HL-60 (cell line): ENCODE results near the gene DOCK7.
A peak's percentile ranks its signal among the peaks of the same experiment; 100 is the strongest.
"Not testable (repeated sequence)": the region's sequence is repeated elsewhere in the genome, so short reads cannot be mapped to it uniquely, and the experiment has no call there.

Source experiments
- DNase-seq, 2 experiments: peaks; one replicate each; pipeline ENCODE4 v3.0.0-alpha.2; 2010 to 2020; ENCODE audit warnings: low read depth in 1 of 2, low spot score in 1 of 2
- H3K27ac ChIP-seq: fragments of 250-450 bp; sonication (Bioruptor Pico); replicated peaks from 2 replicates; pipeline ENCODE4 v1.5.1; 2020; ENCODE audit warnings: mild to moderate bottlenecking, moderate library complexity
- H3K27me3 ChIP-seq: fragments of 250-450 bp; sonication (Bioruptor Pico); 2 replicates; pipeline ENCODE4 v1.5.1; 2021; ENCODE audit warnings: mild to moderate bottlenecking, moderate library complexity; ENCODE audit not compliant: insufficient read depth, poor library complexity, severe bottlenecking
- H3K4me3 ChIP-seq: replicated peaks from 2 replicates; pipeline ENCODE4 v1.5.1; 2011; ENCODE audit warnings: mild to moderate bottlenecking, control low read depth, low read length; ENCODE audit not compliant: insufficient read depth
- CTCF ChIP-seq: IDR thresholded peaks from one replicate; pipeline ENCODE4 v1.5.1; 2011; ENCODE audit warnings: low read length, control low read depth, inconsistent platforms; ENCODE audit not compliant: insufficient read depth
- GABPA ChIP-seq: IDR thresholded peaks from 2 replicates; pipeline ENCODE4 v1.6.1; 2012; ENCODE audit warnings: low read depth
- POLR2AphosphoS5 ChIP-seq: IDR thresholded peaks from 2 replicates; pipeline ENCODE4 v1.6.1; 2012; ENCODE audit warnings: low read depth
- REST ChIP-seq: IDR thresholded peaks from 2 replicates; pipeline ENCODE4 v1.6.1; 2012; ENCODE audit warnings: low read depth; ENCODE audit not compliant: insufficient replicate concordance
- SPI1 ChIP-seq: IDR thresholded peaks from 2 replicates; pipeline ENCODE4 v1.6.1; 2012; ENCODE audit warnings: low read depth, mild to moderate bottlenecking, borderline replicate concordance

Gene DOCK7

DNA sequence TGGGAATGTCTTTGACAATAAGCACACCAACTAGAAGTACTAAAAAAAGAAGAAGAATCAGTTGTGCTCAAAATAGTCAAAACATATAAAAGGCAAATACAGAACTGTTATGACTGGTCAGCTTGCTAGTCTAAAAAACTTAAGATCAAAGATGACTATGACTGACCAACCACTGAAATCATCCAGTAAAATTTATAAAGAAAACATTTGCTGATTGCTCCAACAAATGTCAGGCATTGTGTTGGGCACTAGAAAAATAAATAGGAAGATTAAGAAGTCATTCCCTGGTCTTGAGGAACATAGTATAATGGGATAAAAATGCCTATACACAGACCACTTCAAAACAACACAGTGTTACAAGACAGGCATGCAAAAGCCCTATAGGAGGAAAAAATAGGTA is 100.2 kb downstream of the DOCK7 start:
- no peak for TF ChIP-seq POLR2AphosphoS5
- TF ChIP-seq GABPA: no peak
- no peak for TF ChIP-seq REST
- no peak for TF ChIP-seq SPI1
- no peak for TF ChIP-seq CTCF
- Histone ChIP-seq H3K27ac (no peak overlapping the region), H3K4me3 (no peak overlapping the region), H3K27me3 (no peaks in the 10 kb centered on the region)
- no peak for DNase-seq

- no peak for DNase-seq
- TF ChIP-seq GABPA (no peak), REST (no peak), CTCF (no peak), SPI1 (no peak), POLR2AphosphoS5 (no peak)
- Histone ChIP-seq H3K27ac (no peak overlapping the region), H3K27me3 (no peaks in the 10 kb centered on the region), H3K4me3 (no peak overlapping the region)
Measured at GRCh38 chr1:62585469-62586155, 102.6 kb downstream of the DOCK7 start.

DNA sequence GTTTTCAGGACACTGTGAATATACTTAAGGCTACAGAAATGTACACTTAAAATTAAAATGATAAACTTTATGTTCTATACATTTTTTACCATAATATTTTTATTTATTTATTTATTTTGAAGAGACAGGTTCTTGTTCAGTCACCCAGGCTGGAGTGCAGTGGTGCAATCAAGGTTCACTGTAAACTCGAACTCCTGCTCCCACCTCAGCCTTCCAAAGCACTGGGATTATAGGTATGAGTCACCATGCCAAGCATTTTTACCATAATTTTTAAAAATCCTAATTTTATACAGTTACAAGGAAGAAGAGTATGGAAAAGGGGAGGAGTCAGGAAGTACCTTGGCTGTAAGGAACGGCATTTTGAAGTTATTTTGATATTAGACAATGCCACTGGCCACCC is 114.5 kb downstream of the DOCK7 start:
- no peak overlapping the region for H3K4me3 ChIP-seq
- no peak overlapping the region for H3K27ac ChIP-seq
- no peak for TF ChIP-seq CTCF
- DNase-seq: no peak
- H3K27me3 ChIP-seq: no peaks in the 10 kb centered on the region

DNA sequence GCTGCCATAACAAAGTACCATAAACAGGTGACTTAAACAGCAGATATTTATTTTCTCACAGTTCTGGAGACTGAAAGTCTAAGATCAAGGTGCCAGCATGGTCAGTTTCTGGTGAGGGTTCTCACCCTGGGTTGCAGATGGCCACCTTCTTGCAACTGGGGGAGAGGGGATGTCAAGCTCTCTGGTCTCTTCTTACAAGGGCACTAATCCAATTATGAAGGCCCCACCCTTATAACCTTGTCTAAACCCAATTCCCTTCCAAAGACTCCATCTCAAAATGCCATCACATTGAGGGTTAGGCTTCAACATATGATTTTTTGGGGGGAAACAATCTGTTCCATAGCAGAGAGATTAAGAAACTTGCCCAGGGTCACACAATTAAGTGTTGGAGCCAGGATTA is 115.7 kb downstream of the DOCK7 start:
- H3K27ac ChIP-seq: no peak overlapping the region
- TF ChIP-seq POLR2AphosphoS5: no peak
- TF ChIP-seq GABPA: no peak
- DNase-seq: no peak
- H3K4me3 ChIP-seq: no peak overlapping the region
- no peaks in the 10 kb centered on the region for H3K27me3 ChIP-seq

GRCh38 chr1:62571517-62571916 is 116.7 kb downstream of the DOCK7 start:
- not testable (repeated sequence) for H3K4me3 ChIP-seq, H3K27me3 ChIP-seq, H3K27ac ChIP-seq, DNase-seq

GRCh38 chr1:62567926-62568325 is 120.3 kb downstream of the DOCK7 start:
- not testable (repeated sequence) for H3K27me3 ChIP-seq, H3K27ac ChIP-seq, H3K4me3 ChIP-seq
- peak; percentile 5 to 38 for DNase-seq

DNA sequence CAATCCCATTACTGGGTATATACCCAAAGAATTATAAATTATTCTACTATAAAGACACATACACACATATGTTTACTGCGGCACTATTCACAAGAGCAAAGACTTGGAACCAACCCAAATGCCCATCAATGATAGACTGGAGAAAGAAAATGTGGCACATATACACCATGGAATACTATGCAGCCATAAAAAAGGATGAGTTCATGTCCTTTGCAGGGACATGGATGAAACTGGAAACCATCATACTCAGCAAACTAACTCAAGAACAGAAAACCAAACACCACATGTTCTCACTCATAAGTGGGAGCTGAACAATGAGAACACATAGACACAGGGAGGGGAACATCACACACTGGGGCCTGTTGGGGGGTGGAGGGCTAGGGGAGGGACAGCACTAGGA is 121.0 kb downstream of the DOCK7 start:
- H3K27me3 ChIP-seq, DNase-seq, H3K4me3 ChIP-seq, H3K27ac ChIP-seq: not testable (repeated sequence)
